ENCODE measurements around the gene CELA3B. TPM values are rescaled to one million over a fixed set of nuclear protein-coding genes. Genes with fewer than 3 reads are reported as not detected.

Gene CELA3B
- total and polyA plus RNA-seq, 2 of the 13 experiments (the other 11 are each of a cell fraction or from before 2014, with no cell fraction given) = 0.34 TPM; not detected in 1

- TF ChIP-seq ARID3A (IDR thresholded peaks at IDR 0.05; ENCODE audit: low read depth, low read length) (no peak; the same call in 1 of the 2 replicates), GRHL1 (CRISPR knock-in tag; conservative IDR thresholded peaks at IDR 0.05) (no peak), CCAR2 (optimal IDR thresholded peaks at IDR 0.05; ENCODE audit: low read depth, low read length) (no peak), ZNF768 (CRISPR knock-in tag; IDR thresholded peaks at IDR 0.05) (peak; percentile 55; the same call in 1 of the 2 replicates), PRDM10 (CRISPR knock-in tag; IDR thresholded peaks at IDR 0.05; ENCODE audit: low read depth) (peak; percentile 48; the same call in 1 of the 2 replicates), HBP1 (CRISPR knock-in tag; IDR thresholded peaks at IDR 0.05; ENCODE audit: low read depth) (peak; percentile 64), MXI1 (IDR thresholded peaks at IDR 0.05; ENCODE audit: borderline replicate concordance, low read depth, low read length) (peak; percentile 53; the same call in 1 of the 3 replicates), PAXIP1 (CRISPR knock-in tag; conservative IDR thresholded peaks at IDR 0.05) (0 out of 2 replicates have a peak, but pooled peaks have one; percentile 0), ZFP36 (IDR thresholded peaks at IDR 0.05; ENCODE audit: borderline replicate concordance, low read depth, low read length, partially characterized antibody) (no peak), POLR2AphosphoS5 (IDR thresholded peaks at IDR 0.05; ENCODE audit: low read depth, low read length) (peak; percentile 91)
These were observed 48.7 kb downstream of the CELA3B start (continued) for GRCh38 chr1:22025368-22026155.

Data from HepG2 (cell line).